ENCODE data around the gene SORT1.

GRCh38 chr1:109367626-109368025 lies 30.1 kb downstream of the SORT1 start:
- TF ChIP-seq CTCF (IDR thresholded peaks at IDR 0.05) (no peak), POLR2A (IDR thresholded peaks at IDR 0.05) (no peak), POLR2AphosphoS5 (IDR thresholded peaks at IDR 0.05) (no peak)
